GM12873 (cell line): ENCODE data around the gene POMGNT1.

Source experiments
- TF ChIP-seq, protein P1 (sequence below): IDR thresholded peaks from 2 replicates; pipeline ENCODE4 v1.5.1; 2012; ENCODE audit warnings: low read depth, mild to moderate bottlenecking, moderate library complexity, low read length, control low read depth; ENCODE audit not compliant: insufficient read depth; ENCODE audit errors: missing control alignments

The POMGNT1 gene

GRCh38 chr1:46183926-46184557, 14.2 kb downstream of the POMGNT1 start:
- TF ChIP-seq, protein P1, sequence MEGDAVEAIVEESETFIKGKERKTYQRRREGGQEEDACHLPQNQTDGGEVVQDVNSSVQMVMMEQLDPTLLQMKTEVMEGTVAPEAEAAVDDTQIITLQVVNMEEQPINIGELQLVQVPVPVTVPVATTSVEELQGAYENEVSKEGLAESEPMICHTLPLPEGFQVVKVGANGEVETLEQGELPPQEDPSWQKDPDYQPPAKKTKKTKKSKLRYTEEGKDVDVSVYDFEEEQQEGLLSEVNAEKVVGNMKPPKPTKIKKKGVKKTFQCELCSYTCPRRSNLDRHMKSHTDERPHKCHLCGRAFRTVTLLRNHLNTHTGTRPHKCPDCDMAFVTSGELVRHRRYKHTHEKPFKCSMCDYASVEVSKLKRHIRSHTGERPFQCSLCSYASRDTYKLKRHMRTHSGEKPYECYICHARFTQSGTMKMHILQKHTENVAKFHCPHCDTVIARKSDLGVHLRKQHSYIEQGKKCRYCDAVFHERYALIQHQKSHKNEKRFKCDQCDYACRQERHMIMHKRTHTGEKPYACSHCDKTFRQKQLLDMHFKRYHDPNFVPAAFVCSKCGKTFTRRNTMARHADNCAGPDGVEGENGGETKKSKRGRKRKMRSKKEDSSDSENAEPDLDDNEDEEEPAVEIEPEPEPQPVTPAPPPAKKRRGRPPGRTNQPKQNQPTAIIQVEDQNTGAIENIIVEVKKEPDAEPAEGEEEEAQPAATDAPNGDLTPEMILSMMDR, result no peak

- TF ChIP-seq, protein P1, result no peak
These were observed 15.0 kb downstream of the POMGNT1 start for GRCh38 chr1:46183079-46183847.

DNA sequence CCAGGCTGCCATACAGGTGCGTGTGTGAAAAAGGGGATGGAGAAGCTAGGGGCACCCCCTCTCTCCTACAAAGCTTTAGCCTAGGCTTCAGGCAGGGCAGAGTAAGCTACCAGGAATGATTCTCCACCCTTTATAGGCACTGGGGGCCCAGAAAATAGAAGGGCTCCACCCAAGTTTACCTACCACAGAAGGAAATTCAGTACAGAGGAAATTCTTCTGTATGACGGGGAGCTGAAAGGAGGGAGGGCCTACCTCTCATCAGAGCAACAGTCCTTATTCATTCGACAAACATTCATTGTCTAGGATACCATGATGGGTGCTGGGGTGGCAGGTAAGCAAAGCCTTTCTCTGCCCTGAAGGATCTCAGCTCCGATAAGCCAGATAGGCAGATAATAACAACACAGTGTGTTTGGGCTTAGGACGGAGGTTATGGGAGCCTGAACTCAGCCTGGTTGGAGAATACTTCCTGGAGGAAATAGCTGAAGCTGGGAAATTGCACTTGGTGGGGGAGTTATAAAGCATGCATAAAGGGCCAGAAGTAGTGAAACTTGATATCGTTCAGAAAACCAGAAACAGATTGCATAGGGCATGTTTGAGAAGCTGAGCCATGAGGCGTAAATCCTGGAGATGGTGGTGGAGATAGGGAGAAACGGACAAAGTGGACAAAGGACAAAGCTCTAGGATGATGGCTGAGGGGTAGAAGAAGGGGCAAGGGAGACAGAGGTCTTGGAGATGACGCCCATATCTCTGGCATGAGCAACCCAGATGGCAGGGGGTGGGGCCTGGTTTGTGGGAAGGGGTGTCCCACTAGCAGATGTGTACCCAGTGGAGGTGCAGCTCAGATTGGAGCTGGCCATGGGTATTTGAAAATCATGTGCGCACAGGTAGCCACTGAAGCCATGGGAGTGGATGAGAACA, 16.6 kb downstream of the POMGNT1 start:
- TF ChIP-seq, protein P1, result no peak

DNA sequence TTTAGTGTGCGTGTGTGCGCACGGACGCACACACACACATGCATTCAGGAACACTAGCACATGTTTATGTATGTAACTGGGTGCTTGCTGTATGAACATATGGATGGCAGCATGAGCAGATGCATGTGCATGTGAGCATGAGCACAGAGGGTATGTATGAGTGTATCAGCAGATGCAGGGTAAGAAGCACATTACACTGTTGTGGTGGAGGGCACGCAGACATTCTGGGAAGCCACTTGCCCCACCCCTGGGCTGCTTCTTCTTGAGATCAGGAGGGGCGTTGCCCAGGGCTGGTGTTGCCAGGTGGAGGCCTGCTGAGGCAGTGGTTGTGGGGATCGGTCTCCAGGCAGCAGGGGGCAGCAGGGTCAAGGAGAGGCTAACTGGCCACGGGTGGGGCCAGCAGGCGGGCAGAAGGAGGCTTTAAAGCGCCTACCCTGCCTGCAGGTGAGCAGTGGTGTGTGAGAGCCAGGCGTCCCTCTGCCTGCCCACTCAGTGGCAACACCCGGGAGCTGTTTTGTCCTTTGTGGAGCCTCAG, 18.1 kb downstream of the POMGNT1 start:
- TF ChIP-seq, protein P1, result no peak

DNA sequence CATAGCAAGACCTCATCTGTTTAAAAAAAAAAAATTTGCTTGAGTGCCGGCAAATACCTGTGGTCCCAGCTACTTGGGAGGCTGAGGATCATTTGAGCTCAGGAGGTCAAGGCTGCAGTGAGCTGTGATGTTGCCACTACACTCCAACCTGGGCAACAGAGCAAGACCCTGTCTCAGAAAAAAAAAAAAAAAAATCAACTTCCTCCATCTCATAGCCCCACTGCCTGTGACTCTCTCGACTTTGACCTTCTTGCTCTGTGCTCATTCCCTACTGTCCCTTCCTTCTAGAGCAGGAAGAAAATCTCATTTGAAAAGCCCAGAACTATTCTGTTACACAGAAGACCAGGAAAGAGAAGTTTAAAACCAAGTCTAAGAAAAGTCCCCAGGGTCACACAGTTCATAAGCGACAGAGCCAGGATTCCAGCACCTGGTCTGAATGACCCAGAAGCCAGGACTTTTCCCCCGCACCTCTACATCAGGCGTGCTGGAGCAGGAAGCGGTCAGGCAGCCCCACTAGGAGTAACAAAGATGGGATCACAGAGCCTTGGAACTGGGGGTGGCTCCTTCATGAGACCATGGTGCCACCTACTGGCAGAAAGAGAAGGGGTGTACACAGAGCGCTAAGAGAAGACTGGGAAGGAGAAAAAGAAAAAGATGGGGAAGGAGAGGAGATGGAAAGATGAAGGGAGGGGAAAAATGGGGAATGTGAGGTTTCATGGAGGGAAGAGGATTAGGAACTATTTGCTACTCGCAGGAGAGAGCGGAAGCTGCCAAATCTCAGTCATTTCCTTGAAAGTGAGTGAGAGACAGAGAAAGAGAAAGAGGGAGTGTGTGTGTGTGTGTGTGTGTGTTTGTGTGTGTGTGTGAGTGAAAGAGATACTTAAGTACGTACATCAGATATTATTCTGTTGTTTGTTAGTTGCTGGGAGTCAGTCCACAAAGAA, 18.8 kb downstream of the POMGNT1 start:
- TF ChIP-seq, protein P1, result peak; percentile 86

DNA sequence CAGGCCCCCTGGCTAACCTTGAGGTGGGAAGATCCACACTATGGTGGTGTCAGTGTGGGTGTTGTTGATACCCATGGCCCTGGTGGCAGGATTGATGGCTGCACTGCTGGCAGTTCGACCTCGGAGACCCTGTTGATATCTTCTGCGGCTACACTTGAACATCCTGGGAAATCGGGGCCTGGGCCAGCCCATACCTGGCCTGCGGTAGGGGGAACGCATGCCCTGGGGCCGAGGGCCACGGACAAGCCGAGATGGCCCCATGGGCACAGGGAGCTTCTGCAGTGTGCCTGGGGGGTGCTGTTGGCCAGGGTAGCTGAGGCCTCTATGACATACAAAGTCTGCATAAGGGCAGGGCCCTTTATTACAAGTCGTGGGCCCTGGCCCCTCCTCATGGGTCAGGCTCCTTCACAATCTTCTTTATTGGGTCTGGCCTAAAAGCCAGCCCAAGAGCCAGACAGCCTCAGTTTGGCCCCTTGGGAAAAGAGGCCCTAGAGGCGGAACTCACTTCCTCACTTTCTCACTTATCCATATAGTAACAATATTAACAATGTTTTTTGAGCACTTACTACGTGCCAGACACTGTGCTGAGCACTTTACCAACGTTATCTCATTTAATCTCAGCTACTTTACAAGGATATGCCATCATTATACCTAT, 21.9 kb downstream of the POMGNT1 start, which contains the start of gene P3R3URF:
Gene P3R3URF (minus strand): TSS at position 278 of the 655 bp plus-strand sequence. CDS start 17 bp downstream, at position 261.
- TF ChIP-seq, protein P1, result peak; percentile 8
